PC-3 (cell line): Measurements from ENCODE around the gene CUTA.

Experiments used
- EZH2 ChIP-seq: fragments of 300-600 bp; sonication (generic); IDR thresholded peaks from one replicate; pipeline ENCODE4 v1.6.1; 2017; ENCODE audit warnings: antibody characterized with exemption, mild to moderate bottlenecking, low read length; ENCODE audit not compliant: unreplicated experiment
- EZH2phosphoT487 ChIP-seq: fragments of 300-600 bp; sonication (generic); IDR thresholded peaks from 2 replicates; pipeline ENCODE4 v1.6.1; 2018; ENCODE audit warnings: mild to moderate bottlenecking, antibody characterized with exemption, low read length, borderline replicate concordance
- TF ChIP-seq, protein P1 (sequence below): fragments of 300-600 bp; sonication (generic); conservative IDR thresholded peaks from 2 replicates; pipeline ENCODE4 v1.5.1; 2017; ENCODE audit warnings: antibody characterized with exemption, low read depth, mild to moderate bottlenecking, low read length

GRCh38 chr6:33441457-33441856 lies 23.6 kb upstream of the CUTA start:
- TF ChIP-seq, protein P1, sequence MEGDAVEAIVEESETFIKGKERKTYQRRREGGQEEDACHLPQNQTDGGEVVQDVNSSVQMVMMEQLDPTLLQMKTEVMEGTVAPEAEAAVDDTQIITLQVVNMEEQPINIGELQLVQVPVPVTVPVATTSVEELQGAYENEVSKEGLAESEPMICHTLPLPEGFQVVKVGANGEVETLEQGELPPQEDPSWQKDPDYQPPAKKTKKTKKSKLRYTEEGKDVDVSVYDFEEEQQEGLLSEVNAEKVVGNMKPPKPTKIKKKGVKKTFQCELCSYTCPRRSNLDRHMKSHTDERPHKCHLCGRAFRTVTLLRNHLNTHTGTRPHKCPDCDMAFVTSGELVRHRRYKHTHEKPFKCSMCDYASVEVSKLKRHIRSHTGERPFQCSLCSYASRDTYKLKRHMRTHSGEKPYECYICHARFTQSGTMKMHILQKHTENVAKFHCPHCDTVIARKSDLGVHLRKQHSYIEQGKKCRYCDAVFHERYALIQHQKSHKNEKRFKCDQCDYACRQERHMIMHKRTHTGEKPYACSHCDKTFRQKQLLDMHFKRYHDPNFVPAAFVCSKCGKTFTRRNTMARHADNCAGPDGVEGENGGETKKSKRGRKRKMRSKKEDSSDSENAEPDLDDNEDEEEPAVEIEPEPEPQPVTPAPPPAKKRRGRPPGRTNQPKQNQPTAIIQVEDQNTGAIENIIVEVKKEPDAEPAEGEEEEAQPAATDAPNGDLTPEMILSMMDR = no peak
- no peak for TF ChIP-seq EZH2
- TF ChIP-seq EZH2phosphoT487 = no peak
